Effector memory CD4-positive, alpha-beta T cell (primary cell): Measurements from ENCODE around the gene SEC11A.

Experiments
- DNase-seq, 3 donors: peaks; one replicate each; pipeline ENCODE4 v3.0.0-alpha.2; 2020
- H3K27ac ChIP-seq: 2 replicates; pipeline ENCODE4 v1.7.0; 2013; ENCODE audit warnings: mild to moderate bottlenecking, low read length, moderate library complexity; ENCODE audit not compliant: insufficient read depth, poor library complexity, severe bottlenecking
- H3K27me3 ChIP-seq: replicated peaks from 2 replicates; pipeline ENCODE4 v1.7.0; 2013; ENCODE audit warnings: mild to moderate bottlenecking, low read length; ENCODE audit not compliant: insufficient read depth, control insufficient read depth, poor library complexity, severe bottlenecking
- H3K36me3 ChIP-seq: 2 replicates; pipeline ENCODE4 v1.7.0; 2013; ENCODE audit warnings: mild to moderate bottlenecking, low read length, moderate library complexity; ENCODE audit not compliant: control insufficient read depth, insufficient read depth
- H3K4me1 ChIP-seq: 2 replicates; pipeline ENCODE4 v1.7.0; 2013; ENCODE audit warnings: low read length, mild to moderate bottlenecking; ENCODE audit not compliant: control insufficient read depth, insufficient read depth, poor library complexity, severe bottlenecking
- H3K4me3 ChIP-seq: 2 replicates; pipeline ENCODE4 v1.7.0; 2013; ENCODE audit warnings: low read length, low read depth, mild to moderate bottlenecking; ENCODE audit not compliant: insufficient read depth, poor library complexity, severe bottlenecking
- H3K9me3 ChIP-seq: 2 replicates; pipeline ENCODE4 v1.7.0; 2013; ENCODE audit warnings: mild to moderate bottlenecking, low read length, moderate library complexity; ENCODE audit not compliant: control insufficient read depth
- total RNA-seq, 3 donors: gene quantifications; one replicate each; lab custom pipeline; 2026; lab: John Stamatoyannopoulos, UW

SEC11A gene
- total RNA-seq: 36.3 to 58.6 (median 47.2) reads per million in 3 donors

DNA sequence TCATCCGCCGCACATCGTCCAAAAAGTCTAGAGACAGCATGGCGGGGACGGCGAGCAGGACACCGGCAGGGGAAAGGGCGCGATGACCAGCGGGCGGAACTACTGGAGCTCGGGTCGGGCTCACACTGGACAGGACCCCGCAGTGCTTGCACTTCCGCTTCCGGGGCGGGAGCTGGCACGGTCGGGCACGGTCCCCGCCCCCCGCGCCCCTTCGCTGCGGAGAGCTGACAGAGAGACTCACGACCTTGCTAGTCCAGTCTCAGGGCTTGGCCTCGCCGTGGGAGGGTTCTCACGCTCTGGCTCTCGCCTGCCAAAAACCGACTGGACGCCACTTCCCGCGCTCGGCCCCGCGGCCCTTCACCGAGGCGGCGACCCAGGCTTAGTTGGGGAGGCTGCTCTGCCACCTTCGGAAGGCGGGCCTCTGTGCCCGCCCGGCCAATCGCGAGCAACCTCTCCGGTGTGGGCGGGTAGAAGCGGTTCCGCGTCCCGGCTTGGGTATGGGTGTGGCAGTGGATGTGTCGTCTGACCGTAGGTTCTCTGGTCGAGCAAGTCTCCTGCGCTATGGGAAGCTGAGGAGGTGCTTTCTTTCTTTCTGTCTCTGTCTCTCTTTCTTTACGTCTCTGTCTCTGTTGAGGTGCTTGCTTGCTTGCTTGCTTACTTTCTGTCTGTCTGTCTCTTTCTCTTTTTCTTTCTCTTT lies at the start of gene SEC11A:
TSS of gene SEC11A (minus strand) at position 104 of the 697 bp plus-strand sequence. CDS start at position 40, 64 bp downstream.
- Histone ChIP-seq H3K4me1 (peaks cover 11% of the 10 kb centered on the region), H3K4me3 (peak within 1 kb of the TSS; percentile 94), H3K36me3 (no peaks in the 10 kb centered on the region), H3K27ac (peak within 1 kb of the TSS; percentile 86), H3K9me3 (no peaks in the 10 kb centered on the region), H3K27me3 (no peaks in the 10 kb centered on the region)
- peak; percentile 75 to 90 (median 87) for DNase-seq

DNA sequence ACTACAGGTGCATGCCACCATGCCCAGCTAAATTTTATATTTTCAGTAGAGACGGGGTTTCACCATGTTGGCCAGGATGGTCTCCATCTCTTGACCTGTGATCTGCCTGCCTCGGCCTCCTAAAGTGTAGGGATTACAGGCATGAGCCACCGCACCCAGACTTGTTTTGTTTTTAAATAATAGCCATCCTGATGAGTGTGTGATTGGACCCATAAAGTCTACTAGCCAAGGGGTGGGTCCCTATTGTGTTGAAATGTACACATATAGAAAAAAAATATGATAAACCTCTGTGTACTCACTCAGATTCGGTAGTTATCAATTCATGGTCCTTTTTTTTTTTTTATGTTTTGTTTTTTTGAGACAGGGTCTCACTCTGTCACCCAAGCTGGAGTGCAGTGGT lies 49.7 kb upstream of the SEC11A start:
- H3K9me3 ChIP-seq: no peaks in the 10 kb centered on the region
- H3K36me3 ChIP-seq: peaks cover 11% of the 10 kb centered on the region
- peaks cover 12% of the 10 kb centered on the region for H3K4me1 ChIP-seq
- no peak for DNase-seq
- H3K27me3 ChIP-seq: no peaks in the 10 kb centered on the region
- no peak overlapping the region for H3K27ac ChIP-seq
- no peak overlapping the region for H3K4me3 ChIP-seq

DNA sequence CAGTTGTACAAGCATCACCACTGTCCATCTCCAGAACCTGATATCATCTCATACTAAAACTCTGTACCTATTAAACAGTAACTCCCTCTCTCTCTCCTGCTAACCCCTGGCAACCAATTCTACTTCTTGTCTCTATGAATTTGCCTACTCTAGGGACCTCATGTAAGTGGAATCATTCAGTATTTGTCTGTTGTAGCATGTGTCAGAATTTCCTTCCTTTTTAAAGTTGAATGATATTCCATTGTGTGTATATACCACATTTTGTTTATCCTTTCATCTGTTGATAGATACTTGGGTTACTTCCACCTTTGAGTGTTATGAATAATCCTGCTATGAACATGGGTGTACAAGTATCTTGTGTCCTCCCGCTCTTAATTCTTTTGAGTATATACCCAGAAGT lies 49.0 kb upstream of the SEC11A start:
- Histone ChIP-seq H3K9me3 (no peaks in the 10 kb centered on the region), H3K4me3 (no peak overlapping the region), H3K27me3 (no peaks in the 10 kb centered on the region), H3K27ac (no peak overlapping the region), H3K36me3 (peaks cover 11% of the 10 kb centered on the region), H3K4me1 (peaks cover 19% of the 10 kb centered on the region)
- no peak for DNase-seq

DNA sequence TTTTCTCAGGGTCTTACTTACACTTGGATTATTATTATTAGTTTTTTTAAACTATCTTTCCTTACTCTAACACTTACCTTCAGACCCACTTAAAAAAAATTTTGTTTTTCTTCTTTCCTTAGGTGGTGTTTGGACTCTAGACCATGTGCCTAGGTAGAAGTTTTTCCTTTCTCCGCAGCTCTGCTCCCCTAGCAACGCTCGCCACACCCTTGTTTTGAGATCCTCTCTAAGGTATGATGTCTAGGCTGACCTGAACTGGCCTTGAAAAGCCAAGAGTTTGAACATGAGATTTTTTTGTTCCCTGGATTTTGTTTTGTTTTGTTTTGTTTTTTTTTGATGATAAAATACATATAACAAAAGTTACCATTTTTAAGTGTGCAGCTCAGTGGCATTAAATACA lies 48.6 kb upstream of the SEC11A start:
- Histone ChIP-seq H3K36me3 (peaks cover 11% of the 10 kb centered on the region), H3K27ac (no peak overlapping the region), H3K4me3 (no peak overlapping the region), H3K9me3 (no peaks in the 10 kb centered on the region), H3K4me1 (peaks cover 22% of the 10 kb centered on the region), H3K27me3 (no peaks in the 10 kb centered on the region)
- no peak for DNase-seq

DNA sequence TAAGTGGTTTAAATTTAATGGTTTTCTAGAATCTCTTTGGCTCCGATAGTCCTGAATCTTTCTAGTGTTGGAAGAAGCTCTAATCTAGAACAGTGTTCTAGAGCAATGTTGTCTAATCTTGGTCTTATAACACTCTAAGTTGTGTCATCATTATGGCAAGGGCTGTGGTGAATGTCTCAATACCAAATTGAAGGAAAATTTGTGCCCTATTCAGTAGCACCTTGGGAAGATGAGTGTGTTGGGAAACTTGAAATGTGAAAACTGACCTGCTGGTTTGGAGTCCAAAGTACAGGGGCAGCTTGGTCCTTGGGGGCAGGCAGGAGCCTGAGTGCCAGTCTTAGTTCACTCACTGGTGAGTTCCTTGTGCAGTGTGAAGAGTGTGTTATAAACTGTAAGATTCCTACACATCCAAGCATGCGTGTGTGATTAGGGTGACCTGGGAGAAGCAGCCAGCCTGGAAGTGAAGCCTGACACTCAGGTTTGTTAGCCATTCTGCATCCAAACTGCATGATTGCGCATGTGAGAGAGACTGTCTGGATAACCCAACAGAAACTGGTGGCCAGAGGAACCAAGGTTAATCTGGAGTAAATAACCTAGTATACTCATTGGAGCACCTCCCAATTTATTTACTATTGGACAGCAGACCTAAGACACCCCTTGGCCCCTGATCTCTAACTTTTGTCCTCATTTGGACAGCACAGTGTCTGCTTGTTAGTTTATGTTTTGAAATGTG lies 47.1 kb upstream of the SEC11A start:
- Histone ChIP-seq H3K4me1 (peaks cover 31% of the 10 kb centered on the region), H3K4me3 (no peak overlapping the region), H3K36me3 (peaks cover 11% of the 10 kb centered on the region), H3K27me3 (no peaks in the 10 kb centered on the region), H3K9me3 (no peaks in the 10 kb centered on the region), H3K27ac (no peak overlapping the region)
- DNase-seq: no peak

DNA sequence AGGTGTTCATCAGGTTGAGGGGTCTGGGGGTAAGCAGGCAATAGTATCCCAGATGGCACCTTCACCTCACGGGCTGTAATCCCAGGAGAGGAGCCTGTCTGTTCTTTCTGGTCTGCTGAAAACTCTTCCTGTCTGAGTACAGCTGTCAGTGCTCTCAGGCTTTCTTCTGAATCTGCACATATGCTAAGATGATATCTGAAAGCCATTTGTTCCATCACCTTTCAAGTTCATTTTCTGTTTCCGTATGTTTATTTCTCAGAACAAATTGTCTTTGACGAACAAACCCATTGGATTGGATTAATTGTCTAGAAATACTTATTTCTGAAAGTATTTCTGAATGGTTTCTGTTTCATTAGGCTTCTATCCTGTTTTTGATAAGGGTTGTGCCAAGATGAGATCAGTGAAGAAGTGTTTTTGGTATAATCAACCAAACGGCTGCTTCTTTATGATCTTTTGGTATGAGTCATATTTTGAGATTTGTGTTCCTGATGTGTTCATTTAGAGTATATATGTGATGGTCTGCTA lies 45.7 kb upstream of the SEC11A start:
- no peak for DNase-seq
- H3K9me3 ChIP-seq: no peaks in the 10 kb centered on the region
- H3K4me3 ChIP-seq: no peak overlapping the region
- peaks cover 31% of the 10 kb centered on the region for H3K4me1 ChIP-seq
- peak overlapping the region; percentile 26 for H3K27ac ChIP-seq
- H3K36me3 ChIP-seq: peaks cover 7% of the 10 kb centered on the region
- no peaks in the 10 kb centered on the region for H3K27me3 ChIP-seq

DNA sequence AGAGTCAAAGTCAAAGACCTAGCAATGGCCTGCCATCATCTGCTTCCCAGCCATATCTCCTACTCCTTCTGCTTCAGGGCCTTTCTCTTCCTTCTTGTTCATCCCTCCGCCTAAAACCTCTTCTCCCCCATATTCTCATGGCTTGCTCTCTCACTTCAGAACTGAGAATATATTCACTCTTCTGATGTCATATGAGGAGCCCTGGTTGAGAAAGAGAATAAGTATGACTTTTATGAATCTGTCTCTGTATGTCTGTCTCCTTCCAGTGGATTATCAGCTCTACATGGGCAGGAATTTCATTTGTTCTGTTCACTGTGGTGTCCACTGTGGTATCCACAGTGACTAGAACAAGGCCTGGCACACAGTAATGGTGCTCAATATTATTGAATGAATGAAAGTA lies 44.3 kb upstream of the SEC11A start:
- Histone ChIP-seq H3K9me3 (no peaks in the 10 kb centered on the region), H3K27me3 (no peaks in the 10 kb centered on the region), H3K27ac (no peak overlapping the region), H3K36me3 (no peaks in the 10 kb centered on the region), H3K4me1 (peaks cover 36% of the 10 kb centered on the region), H3K4me3 (no peak overlapping the region)
- DNase-seq: no peak

DNA sequence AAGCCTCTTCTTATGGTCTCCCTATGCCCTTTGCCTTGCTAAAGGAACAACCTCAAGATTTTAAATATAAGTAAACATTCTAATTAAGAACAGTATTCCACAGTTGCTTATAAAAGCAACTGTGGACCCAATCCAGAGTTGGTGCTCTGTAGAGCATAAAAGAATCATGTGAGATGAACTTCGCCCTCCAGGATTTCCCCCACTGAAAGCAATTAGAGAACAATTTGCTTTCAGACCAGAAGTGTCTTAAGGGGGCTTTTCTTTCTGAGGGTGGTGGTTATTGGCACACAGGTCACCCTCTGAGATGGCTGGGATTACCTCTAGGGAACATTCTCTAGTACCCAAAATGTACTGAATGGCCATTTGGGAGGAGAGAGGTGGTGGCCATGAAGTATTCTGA lies 43.1 kb upstream of the SEC11A start:
- peaks cover 38% of the 10 kb centered on the region for H3K4me1 ChIP-seq
- no peak for DNase-seq
- H3K36me3 ChIP-seq: no peaks in the 10 kb centered on the region
- no peak overlapping the region for H3K27ac ChIP-seq
- no peak overlapping the region for H3K4me3 ChIP-seq
- no peaks in the 10 kb centered on the region for H3K9me3 ChIP-seq
- no peaks in the 10 kb centered on the region for H3K27me3 ChIP-seq

DNA sequence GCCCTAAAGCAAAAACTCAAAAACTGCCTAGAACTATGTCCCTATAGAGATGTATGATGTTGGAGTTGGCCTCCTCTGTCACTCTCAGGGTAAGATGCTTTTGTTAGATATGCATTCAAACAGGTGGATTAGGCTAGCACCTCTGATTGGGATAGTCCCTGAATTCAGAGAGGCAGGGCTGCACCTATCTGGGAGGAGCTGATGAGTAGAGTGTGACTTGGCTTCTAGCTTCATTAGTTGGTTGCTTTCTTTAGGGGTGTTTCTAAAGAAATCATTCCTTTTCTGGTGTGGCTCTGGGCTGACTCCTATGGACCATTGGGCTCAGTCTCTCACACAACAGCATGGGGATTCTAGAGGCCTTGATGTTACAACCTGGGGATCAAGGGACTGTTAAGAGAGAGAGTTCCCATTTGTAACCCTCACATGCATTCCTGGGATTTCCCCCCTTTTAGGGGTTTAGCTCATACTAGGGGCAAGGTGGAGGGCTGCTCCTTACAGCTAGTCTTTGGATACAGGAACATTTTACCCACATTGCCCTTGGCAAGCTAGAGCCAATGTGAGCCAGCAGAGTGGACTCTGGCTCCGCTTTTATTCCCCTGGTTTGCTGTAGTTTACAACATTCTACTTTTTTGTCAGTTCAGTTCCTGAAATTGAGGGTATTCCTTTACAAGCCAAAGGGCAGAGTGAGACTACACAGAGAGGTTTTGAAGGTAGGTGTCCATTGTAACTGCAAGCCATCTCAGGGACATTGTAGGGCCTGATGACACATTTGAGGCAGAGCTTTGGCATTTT lies 40.0 kb upstream of the SEC11A start:
- H3K36me3 ChIP-seq: no peaks in the 10 kb centered on the region
- no peak for DNase-seq
- H3K4me3 ChIP-seq: no peak overlapping the region
- no peaks in the 10 kb centered on the region for H3K9me3 ChIP-seq
- H3K27ac ChIP-seq: no peak overlapping the region
- H3K4me1 ChIP-seq: peaks cover 32% of the 10 kb centered on the region
- H3K27me3 ChIP-seq: no peaks in the 10 kb centered on the region
